DMS 273 (cell line): ENCODE results near the gene STARD13.

Experiments used
- DNase-seq: peaks from one replicate; lab custom pipeline; 2025; ENCODE audit not compliant: unreplicated experiment; lab: John Stamatoyannopoulos, UW

Gene STARD13

DNA sequence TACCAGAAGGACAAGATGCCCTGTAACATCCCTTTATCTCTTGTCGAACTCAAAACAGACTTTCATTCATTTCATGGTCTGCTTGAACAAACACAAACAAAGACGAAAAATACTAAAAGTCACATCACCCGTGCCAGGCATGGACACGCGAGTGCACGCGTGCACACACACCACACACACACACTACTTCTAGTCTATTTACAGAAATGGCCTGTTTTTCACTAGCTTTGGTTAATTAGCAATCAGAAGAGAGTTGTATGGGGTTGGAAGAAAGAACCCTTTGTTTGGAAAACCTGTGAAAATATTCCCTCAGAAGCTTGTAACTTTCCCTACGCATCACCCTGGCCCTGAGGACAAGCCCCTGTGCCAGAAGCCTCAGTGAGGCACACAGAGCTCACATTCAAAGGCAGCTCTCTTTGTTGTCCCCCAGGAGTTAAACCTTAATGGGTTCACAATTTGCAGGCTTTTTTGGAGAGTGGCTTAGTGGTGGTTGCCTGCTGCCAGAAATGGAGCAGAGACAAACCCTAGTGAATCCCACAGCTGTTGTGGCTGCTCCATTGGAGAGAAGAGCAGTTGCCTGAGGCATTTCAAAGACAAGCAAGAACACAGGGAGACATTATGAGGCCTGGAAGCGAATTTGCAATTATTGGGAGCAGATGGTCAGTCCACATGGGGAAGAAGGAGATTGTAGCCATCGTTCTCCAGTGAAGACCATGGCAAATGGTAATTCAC is 55.9 kb downstream of the STARD13 start:
- peak; percentile 17 for DNase-seq

DNA sequence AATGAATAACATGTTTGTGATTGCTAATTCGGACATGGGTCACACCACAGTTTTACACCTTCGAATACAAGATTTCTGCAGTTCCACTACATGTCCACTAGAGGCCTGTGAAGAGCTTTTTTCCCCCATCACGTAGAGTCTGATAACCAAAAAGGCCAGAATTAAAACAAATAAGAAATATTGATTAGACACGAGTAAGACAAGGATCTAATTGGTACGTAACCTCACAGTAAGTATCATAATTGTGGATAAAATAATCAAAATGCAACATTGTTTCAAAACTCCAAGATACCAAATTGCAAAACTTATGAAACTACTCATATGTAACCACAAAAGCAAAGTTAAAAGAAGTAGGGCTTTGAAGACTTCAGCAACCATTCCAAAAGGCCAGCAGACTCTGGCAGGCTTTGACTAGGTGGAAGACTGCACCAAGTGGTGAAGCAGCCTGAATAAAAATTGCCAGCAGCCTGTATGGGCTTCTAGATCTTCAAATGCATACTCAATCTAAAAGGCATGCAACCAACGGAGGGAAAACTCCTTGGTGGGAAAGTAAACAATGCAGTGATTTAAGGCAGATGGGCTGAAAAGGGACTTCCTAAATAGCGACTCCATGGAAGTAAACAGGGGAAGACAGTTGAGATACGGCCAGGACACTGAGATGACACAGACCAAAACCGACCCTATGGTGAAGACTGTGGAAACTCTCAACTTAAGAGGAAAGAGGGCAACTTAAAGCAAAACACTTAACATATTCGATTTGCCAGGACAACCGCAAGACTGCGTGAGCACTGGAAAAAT is 56.7 kb downstream of the STARD13 start:
- DNase-seq, result peak; percentile 54

DNA sequence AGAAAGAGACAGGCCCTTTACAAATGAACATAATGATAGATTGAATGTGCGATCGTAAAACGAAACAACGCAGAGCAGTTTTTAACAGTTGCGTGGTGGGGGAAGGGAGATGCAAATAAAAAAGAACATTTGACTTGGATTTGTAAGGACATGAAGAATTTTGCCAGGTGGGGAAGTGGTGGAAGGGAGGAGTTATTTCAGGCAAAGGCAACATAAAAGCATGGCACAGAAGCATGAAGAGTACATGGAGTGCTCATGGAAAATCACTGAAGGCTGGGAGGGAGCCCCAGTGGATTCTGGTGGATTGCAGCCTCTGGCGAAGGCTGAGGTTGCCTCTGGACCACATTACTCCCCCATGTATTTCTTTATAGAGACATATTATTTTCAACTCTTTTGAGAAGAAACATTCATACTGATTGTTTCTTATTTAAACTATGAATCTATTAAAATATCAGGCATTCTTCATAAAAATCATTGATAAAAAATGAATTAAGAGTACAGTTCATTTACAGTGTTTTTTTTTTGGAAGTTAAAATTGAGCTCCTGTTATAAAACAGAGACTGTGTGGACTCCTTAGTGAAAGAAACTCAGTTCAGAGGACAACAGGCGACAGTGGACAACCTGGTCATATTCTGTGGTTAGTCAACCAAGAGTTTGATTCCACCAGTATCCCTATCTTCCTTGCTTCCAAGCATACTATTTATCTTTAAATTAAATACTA is 57.5 kb downstream of the STARD13 start:
- DNase-seq, result no peak

DNA sequence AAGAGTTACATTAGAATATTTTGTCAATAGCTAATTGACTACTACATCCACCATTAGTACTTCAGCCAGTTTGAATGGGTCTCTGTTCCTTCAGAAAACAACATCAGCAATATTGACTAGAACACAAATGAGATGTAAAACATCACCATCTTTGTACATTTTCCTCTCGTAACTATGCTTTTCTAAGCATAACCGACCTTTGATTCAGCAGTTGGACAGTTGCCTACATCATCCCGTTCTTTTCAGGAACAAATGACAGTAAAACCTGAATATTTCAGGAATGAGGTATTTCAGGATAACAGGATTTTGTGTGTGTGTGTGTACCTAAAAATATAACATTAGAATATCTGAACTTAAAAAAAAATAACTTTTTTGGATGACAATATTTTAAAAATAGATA is 60.9 kb downstream of the STARD13 start:
- no peak for DNase-seq

DNA sequence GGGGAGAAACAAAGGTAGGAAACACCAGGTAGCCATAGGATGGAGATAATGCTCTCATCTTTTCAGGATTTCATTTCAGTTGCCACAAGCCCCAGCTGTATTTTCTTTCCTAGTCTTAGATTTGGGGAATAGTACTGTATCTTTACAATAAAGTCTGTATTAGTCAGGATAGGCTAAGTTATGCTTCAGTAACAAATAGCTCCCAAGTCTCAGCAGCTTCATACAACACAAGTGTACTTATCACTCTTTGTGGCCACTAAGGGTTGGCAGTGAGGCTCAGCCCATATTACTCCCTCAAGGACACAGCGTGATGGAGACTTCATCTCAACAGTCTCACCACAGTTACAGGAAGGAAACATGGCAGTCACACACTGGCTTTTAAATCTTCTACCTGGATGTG is 61.4 kb downstream of the STARD13 start:
- DNase-seq, result no peak

DNA sequence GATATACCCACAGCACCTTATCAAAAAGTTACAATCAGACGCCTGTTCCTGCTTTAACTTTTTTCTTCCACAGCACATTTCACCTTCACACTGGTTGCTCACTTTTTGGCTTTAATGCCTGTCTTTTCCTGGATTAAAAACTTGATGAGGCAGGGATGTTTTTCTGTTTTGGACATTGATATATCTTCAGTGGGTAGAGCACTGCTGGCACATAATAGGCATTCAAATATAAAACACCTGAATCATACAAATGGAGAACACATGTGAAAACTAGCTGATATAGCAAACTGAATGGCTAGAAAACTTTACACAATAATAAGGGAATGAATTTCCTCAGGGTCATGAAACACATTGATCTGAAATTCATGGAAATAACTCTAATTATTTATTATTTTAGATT is 65.6 kb downstream of the STARD13 start:
- DNase-seq, result no peak

DNA sequence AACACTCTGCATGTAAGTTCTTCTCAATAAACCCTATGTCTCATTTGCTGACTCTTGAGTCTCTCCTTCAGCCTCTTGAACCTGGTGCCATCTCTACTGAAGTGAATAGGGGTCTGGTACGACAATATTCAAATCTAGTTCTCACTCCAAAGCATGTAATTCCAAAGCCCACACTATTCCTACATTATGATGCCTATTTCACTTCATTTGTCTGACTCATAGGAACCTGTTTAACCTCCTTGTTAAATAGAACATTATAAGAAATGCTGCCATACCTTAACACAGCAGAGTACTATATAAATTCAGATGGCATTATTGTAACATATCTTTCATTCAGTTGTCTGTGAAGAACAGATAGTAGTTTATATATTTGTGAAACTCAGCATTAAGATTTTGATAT is 67.1 kb downstream of the STARD13 start:
- no peak for DNase-seq

DNA sequence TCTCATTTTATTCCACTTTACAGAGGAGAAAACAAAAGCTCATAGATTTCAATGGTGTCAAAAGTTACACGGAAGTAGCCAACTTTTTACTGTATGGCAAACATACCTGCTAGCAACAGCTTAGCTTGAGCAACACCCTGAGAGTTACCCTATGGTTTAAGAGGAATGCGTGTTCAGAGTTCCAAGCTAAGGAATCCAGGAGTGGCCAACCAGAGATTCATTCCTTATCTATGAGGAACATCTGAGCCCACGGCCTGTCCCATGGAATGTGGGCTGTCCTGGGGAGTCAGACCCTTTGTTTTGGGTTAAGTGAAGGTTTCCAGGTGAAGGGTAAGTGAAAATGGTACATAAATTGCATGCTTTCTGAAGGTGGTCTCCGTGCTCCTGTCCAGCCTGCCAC is 67.5 kb downstream of the STARD13 start:
- DNase-seq, result no peak

DNA sequence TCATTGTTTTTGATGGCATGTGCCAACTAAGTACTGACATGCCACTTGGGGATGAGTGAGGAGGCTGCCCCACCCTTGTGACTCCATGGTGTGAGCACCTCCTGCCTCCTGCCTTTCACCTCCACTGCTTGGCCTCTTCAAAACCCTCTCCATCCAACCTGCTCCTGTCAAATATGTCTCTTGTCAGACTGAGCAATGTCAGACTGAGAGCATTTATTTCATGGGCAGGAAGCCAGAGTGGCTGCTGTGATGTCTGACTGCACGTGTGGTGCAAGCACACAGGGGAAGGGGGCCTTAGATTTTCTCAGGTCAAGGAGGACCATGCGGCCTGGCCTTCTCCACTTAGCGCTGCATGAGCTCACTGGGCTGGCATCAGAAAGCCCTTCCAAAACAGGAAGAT is 68.3 kb downstream of the STARD13 start:
- DNase-seq, result no peak

DNA sequence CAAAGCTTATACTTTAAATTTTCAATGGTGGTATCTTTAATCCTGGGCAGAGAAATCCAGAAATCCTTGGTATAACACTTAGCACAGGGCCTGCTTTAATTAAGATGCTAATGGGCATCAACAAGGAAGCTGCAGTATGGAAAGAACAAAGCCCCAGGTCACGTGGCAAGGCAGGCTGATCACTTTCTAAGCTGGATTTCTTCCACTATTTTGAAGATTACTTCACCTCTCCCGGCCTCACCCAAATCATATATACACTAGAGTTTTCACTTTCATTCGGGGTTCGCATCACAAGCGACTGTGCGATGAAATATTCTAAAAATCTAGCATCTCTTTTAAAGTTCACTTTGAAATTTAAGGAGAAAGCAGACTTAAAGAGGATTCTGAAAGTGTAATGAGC is 71.8 kb downstream of the STARD13 start:
- DNase-seq, result no peak

DNA sequence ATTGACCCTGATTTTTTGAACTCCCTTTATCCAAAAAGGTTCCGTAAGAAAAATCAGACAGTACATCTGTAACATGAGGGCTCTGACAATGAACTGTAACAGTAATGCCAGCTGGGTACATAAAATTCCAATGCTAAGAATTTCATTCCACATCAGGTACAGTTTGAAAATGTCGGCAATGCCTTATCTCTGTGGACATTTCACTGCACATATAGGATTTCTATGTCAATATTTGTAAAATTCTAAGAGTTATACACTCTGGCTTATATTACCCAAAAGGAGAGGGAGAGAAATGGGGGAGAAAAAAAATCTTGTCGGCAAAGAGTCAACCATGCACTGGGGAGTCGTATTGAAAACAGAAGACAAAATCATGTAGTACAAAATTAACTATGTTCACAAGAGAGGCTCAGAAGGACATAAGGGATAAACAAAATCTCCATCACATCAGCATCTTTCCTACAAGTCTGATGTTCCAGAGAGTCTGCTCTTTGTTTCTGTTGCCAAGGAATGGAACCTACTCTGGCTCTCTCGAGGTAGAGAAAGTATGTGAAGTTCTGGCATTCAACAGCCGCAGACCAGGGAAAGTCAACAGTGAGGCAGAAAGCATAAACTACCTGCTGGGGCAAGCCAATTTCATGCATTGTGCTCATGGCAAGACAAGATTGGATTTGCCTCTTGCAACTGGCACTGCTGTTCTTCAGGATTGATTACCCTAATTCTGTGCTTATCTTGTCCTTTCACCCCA is 72.4 kb downstream of the STARD13 start:
- DNase-seq, result no peak

DNA sequence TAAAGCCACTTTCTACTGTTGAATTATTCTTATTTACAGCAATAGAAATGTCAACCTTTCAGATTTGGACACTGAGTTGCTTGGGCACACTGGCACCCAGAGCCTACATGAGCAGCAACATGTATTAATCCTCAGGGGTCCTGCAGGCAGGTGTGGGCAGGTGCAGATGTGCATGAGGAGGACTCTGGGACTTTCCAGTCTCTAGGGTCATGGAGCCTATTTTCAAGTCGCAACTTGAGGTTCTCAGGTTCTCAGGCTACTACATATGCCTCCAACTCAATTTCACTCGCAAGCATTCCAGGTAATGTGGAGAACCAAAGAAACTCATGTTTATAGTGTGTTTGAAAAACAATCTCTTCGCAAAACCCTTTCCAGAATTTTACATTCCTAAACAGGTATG is 73.2 kb downstream of the STARD13 start:
- DNase-seq, result no peak

DNA sequence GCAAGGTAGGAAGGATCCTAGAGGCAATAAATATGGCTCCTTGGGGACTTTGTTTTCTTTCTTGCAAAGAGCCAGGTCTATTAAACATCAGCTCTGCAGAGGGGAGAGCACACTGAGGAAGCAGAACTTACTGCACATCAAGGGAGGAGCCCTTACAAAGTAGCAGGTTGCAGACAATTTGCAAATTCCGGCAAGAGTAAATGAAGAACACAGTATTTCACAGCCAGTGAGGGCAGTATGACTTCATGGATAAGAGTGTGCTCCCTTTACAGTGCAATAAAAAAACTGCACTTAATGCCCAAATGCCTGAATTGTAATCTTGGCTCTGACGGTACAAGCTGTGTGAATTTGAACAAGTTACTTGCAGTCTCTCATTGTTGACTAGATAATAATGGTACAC is 75.5 kb downstream of the STARD13 start:
- DNase-seq, result no peak

DNA sequence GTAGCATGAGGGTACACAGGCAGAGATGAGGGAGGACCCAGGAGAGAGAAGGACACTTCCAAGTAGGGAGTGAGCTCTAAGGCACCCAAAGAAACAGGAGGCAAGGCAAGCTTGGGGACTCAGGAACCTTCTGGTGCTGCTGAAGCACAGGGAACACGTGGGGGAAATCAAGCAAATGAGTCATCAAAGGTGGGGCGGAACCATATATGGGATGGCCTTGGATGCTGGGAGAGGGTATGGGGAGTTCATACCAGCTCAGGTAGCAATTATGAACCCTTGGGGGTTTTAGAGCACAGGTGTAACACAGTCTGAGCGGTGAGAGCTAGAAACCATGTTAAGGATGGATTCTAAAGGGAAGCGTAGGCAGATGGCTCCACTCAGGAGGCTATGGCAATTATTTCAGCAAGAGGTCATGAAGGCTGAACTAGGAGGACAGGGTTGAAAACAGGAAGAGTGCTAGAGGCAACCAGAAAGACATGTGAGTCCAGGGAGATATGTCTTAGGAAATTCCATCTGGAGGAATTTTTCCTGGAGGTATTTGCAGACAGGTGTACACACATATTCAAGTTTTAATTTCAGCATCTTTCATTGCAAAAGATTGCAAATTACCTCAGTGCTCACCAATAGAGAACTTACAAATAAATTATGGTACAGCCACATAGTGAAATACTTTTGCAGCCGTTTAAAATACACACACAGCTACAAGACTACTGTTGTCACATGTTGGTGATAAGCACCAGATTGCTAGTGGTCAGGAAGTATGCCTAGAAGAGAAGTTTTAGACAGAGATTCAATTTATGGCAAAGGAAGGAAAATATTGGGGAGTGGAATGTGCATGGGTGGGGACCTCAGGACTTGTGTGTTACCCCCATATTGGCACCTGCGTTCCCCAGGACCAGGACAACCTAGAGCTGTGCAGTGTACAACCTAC is 77.0 kb downstream of the STARD13 start:
- peak; percentile 31 for DNase-seq

DNA sequence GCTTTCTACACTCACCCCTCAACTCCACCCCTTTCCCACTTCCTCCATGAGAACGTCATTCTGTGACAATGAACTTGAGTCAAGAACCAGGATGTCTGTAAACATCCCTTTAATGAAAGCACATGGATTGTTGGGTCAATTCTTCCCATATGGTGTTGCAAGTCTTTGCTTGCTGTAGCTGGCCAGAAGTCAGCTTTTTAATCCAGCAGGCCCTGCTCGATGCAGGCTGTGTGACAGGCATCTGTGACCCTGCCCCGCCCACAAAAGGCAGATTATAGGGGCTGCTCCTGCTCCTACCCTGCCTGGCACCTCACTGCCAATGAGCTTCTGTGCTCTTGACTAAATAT is 78.0 kb downstream of the STARD13 start:
- DNase-seq, result peak; percentile 89

DNA sequence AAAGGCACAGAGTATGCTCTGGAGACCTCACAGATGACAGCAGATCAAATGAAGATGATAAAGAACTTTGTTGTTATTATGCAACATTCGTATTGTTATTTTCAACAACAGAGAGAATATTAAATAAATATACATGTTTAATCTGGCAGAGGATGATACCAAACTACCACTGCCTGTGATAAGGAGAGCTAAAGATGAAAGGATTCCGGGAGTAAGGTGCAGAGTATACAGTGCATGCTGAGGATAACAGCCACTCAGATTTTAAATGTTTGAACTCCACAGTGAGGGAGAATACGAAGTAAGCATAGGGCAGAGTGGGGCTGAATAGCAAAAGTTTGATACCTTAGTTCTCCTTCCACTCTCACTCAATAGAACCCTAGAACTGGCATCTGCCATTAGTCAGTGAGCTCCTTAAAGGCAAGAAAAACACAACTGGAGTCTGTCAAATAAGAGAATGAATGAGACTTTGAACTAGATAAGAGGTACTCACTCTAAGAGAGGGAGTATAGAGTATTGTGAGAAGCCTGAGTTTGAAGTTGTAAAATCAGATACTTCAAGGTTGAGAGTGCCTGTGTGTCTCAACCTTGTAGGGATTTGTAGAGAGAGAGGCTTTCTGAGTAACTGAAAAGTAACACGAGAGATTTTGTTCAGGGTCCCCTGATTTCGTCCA is 78.5 kb downstream of the STARD13 start:
- no peak for DNase-seq

DNA sequence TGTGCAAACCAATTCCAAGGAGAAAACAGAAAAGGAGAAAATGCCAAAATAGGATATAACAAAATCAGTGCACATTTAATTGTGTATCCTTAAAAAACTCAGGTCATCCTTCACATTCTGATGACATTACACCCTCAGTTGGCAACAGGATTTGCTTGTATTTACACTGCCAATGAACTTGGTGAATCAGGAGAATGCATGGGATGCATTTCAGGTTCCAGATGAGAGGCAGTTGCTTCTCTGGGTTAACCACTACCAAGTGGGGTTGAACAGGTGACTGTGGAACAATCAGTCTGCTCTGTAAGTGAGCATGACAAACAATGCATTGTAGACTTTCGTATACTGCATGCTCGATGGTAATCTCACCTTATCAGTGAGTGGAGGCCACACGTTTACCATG is 79.1 kb downstream of the STARD13 start:
- peak; percentile 4 for DNase-seq

DNA sequence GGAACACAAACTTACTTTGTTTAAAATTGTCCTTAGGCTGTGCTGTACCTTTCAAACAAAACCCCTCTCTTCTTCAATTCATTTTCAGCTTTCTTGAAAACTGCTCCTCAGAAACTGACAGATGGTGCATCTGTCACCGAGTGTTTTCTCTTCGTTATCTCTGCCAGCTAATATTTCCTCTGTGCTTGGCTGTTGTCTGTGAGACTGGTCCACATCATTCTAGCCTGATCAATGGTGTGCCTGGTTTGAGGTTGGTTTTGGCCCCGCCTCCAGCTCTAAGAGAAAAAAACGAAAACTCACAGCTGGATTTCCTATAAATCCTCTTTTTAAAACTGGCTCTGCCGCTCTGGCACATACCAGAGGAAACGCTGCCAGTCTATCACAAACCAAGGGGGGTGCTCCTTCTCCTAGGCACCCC is 79.7 kb downstream of the STARD13 start:
- peak; percentile 63 for DNase-seq

DNA sequence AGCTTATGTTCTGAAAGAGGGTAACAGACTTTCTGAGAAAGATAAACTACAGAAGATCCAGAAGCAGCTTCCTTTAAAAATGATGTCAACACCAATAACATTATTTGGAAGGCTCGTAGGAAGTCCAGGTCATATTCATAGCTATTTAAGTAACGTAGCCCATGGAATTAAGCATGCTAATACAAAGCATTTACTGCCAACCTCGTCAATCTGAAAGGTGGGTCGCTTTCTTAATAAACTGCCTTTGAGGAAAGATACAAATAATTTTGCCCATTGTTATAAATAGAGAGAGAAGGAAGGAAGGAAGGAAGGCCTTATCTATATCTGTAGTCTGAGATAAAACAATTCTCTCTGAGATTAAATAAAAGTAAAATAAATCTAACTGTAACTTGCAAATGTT is 80.3 kb downstream of the STARD13 start:
- no peak for DNase-seq
